ENCODE data around the gene PRR3. TPM values are rescaled to one million over a fixed set of nuclear protein-coding genes. Genes with fewer than 3 reads are reported as not detected.

Gene PRR3
- total and polyA plus RNA-seq, 2 of the 4 experiments (the other 2 are of a cell fraction), result 7.2 to 17.3 TPM

GRCh38 chr6:30548375-30548774 lies 8.7 kb upstream of the PRR3 start:
- no peak overlapping the region for H3K9ac ChIP-seq (ENCODE audit: low read depth, low read length)

More at GRCh38 chr6:30548375-30548774, 8.7 kb upstream of the PRR3 start:
- peaks cover 0 to 22% of the 10 kb centered on the region in 2 experiments; a peak in 2 of 4 replicates for H3K79me1 ChIP-seq (ENCODE audit: low read depth in 1 of 2, low read length in 2 of 2)
- no peak overlapping the region for H2BK20ac ChIP-seq (ENCODE audit: low read depth, low read length)
- H3K9me3 ChIP-seq (ENCODE audit: control insufficient read depth, insufficient read depth, low read length), result no peaks in the 10 kb centered on the region
- H3K4ac ChIP-seq (ENCODE audit: low read depth, low read length), result no peak overlapping the region
- H3K14ac ChIP-seq (replicated peaks; ENCODE audit: low read depth, low read length), result no peak overlapping the region
- H2BK120ac ChIP-seq (ENCODE audit: low read depth, low read length), result no peak overlapping the region
- H2BK5ac ChIP-seq (ENCODE audit: low read depth, low read length, poor library complexity, severe bottlenecking), result no peak overlapping the region
- H3K27ac ChIP-seq (ENCODE audit: insufficient read depth, low read length), result no peak overlapping the region
- in situ Hi-C loops (cut with MboI; ENCODE audit: low sequenced_read_pairs) (no loop called here), intact Hi-C loops (cut with micrococcal nuclease) (no loop called here), dilution Hi-C loops (cut with HindIII; ENCODE audit: low sequenced_read_pairs, unreplicated experiment) (no loop called here)
- ChIA-PET POLR2A (ENCODE audit: unreplicated experiment) (interaction anchor here (0.6 kb wide), 1 partner anchor 47 kb away, joined by 3 read pairs; no protein-coding TSS in a partner anchor), CTCF (interaction anchor here (0.8 kb wide), 2 partner anchors 63 to 67 kb away, joined by 3 read pairs; no protein-coding TSS in a partner anchor)
- ATAC-seq (ENCODE audit: low read depth), result peak; percentile 22; the same call in 1 of the 2 replicates
- DNase-seq, result peak; percentile 65
- H3K36me3 ChIP-seq (ENCODE audit: control insufficient read depth, insufficient read depth, low read length), result peaks cover 54% of the 10 kb centered on the region
- no peaks in the 10 kb centered on the region; the same call in 1 of the 2 replicates for H4K20me1 ChIP-seq (ENCODE audit: insufficient read depth, low read length)
- no peak overlapping the region for H2AK5ac ChIP-seq (ENCODE audit: low read depth, low read length)
- H3K4me3 ChIP-seq (ENCODE audit: insufficient read depth, low read depth, low read length), result no peak overlapping the region
- H3K4me1 ChIP-seq (ENCODE audit: control insufficient read depth, insufficient read depth, low read length), result no peaks in the 10 kb centered on the region
- no peaks in the 10 kb centered on the region for H3K27me3 ChIP-seq (ENCODE audit: control insufficient read depth, insufficient read depth, low read length)
- no peak overlapping the region for H2AFZ ChIP-seq (replicated peaks; ENCODE audit: low read length, poor library complexity)
- no peak overlapping the region for H3K23ac ChIP-seq (ENCODE audit: low read depth, low read length)
- no peak overlapping the region for H3K18ac ChIP-seq (ENCODE audit: low read depth, low read length)
- H4K8ac ChIP-seq (ENCODE audit: low read depth in 2 of 2, low read length in 2 of 2), result no peak overlapping the region
- H2BK15ac ChIP-seq (ENCODE audit: low read depth, low read length), result no peak overlapping the region
- H3K4me2 ChIP-seq (ENCODE audit: low read depth, low read length), result no peak overlapping the region
- BruUV-seq (replicated peaks), result no TSS peak
- H4K5ac ChIP-seq (ENCODE audit: low read depth, low read length), result no peak overlapping the region
- no peak overlapping the region for H4K91ac ChIP-seq (ENCODE audit: insufficient read depth, low read depth, low read length)
- TF ChIP-seq CEBPB (IDR thresholded peaks at IDR 0.05; ENCODE audit: low read depth, low read length) (peak; percentile 36; the same call in 1 of the 2 replicates), FOS (IDR thresholded peaks at IDR 0.05; ENCODE audit: low read depth, low read length) (no peak)
- H3K56ac ChIP-seq (ENCODE audit: extremely low read depth, insufficient read depth, low read length), result no peak overlapping the region
- H2AK9ac ChIP-seq (replicated peaks; ENCODE audit: low read depth, low read length, poor library complexity), result peak overlapping the region; percentile 85
- 44% methylated on average over 2 of the region's 2 CpGs; no CpG with 5 or more reads in 1 of the 2 experiments for WGBS, 2 experiments (ENCODE audit: extremely low coverage in 2 of 2, insufficient read length in 1 of 2)
- no peaks in the 10 kb centered on the region for H3K9me1 ChIP-seq (ENCODE audit: insufficient read depth, low read length)
